Natural killer cell (primary cell): ENCODE results near the gene IGSF3. TPM values are rescaled to one million over a fixed set of nuclear protein-coding genes. Genes with fewer than 3 reads are reported as not detected.
A peak's percentile ranks its signal among the peaks of the same experiment; 100 is the strongest.

Experiments
- ATAC-seq, 3 donors: fragments of 150-1000 bp in 2 of 3; fragments of 200-7000 bp in 1 of 3; cut with Tn5 transposase; 1 replicate in 1 of 3; 2 replicates in 2 of 3; pipeline ENCODE4 v1.10.0; 2021; ENCODE audit warnings: mild to moderate bottlenecking in 2 of 3, moderate library complexity in 2 of 3
- DNase-seq, 2 donors: peaks; one replicate each; pipeline versions ENCODE4 v3.0.0 to v3.0.0-alpha.2; 2013 to 2021; ENCODE audit warnings: mixed read lengths in 1 of 2
- H3K27ac ChIP-seq: one replicate; pipeline ENCODE4 v1.5.1; 2013; ENCODE audit warnings: mild to moderate bottlenecking, low read length
- H3K27me3 ChIP-seq: one replicate; pipeline ENCODE4 v1.6.1; 2013; ENCODE audit warnings: low read length; ENCODE audit not compliant: control insufficient read depth, insufficient read depth
- H3K36me3 ChIP-seq: one replicate; pipeline ENCODE4 v1.6.1; 2013; ENCODE audit warnings: low read length; ENCODE audit not compliant: control insufficient read depth, insufficient read depth
- H3K4me1 ChIP-seq: one replicate; pipeline ENCODE4 v1.6.1; 2013; ENCODE audit warnings: low read length; ENCODE audit not compliant: control insufficient read depth, insufficient read depth
- H3K4me3 ChIP-seq: one replicate; pipeline ENCODE4 v1.5.1; 2013; ENCODE audit warnings: low read length
- H3K9me3 ChIP-seq: one replicate; pipeline ENCODE4 v1.6.1; 2013; ENCODE audit warnings: low read length; ENCODE audit not compliant: control insufficient read depth, insufficient read depth
- H3K27ac Mint-ChIP-seq, 2 donors: one replicate each; pipeline ENCODE4 v1.8.0; 2022; ENCODE audit warnings: mild to moderate bottlenecking in 2 of 2, mixed read lengths in 2 of 2, moderate library complexity in 1 of 2
- H3K27me3 Mint-ChIP-seq, 2 donors: one replicate each; pipeline ENCODE4 v1.8.0; 2022; ENCODE audit warnings: low read depth in 2 of 2, mixed read lengths in 2 of 2
- H3K36me3 Mint-ChIP-seq: one replicate; pipeline ENCODE4 v1.8.0; 2022; ENCODE audit warnings: mixed read lengths
- H3K4me1 Mint-ChIP-seq, 2 donors: one replicate each; pipeline ENCODE4 v1.8.0; 2022; ENCODE audit warnings: mixed read lengths in 2 of 2
- H3K4me3 Mint-ChIP-seq: one replicate; pipeline ENCODE4 v1.8.0; 2022; ENCODE audit warnings: mild to moderate bottlenecking, moderate library complexity, mixed read lengths
- H3K9me3 Mint-ChIP-seq, 2 donors: one replicate each; pipeline ENCODE4 v1.8.0; 2022; ENCODE audit warnings: mixed read lengths in 2 of 2
- CTCF ChIP-seq: fragments of 200-600 bp; IDR thresholded peaks from one replicate; pipeline ENCODE4 v1.8.0; 2022; ENCODE audit warnings: antibody characterized with exemption
- WGBS: methylation state at CpG from one replicate; pipeline ENCODE4 v1.1.7; 2013; ENCODE audit warnings: missing lambda C conversion rate; ENCODE audit not compliant: insufficient coverage; 5-methylcytosine and 5-hydroxymethylcytosine counted together
- intact Hi-C: fragments of 100-400 bp; cut with micrococcal nuclease; formaldehyde crosslinking; loops from one replicate; pipeline ENCODE4 v1.14.2; 2022
- total RNA-seq, 4 donors: library from RNA; stranded (reverse); fragments of 120-200 nt in 1 of 4; gene quantifications; one replicate each; pipeline versions ENCODE4 v1.2.3 to v1.2.4, GENCODE V29; 2013 to 2022

The IGSF3 gene
- total RNA-seq, 3 donors from 2014 or later (not counting 1 experiment from before 2014, with no cell fraction given), result 0.05 to 0.14 TPM; not detected in 1

DNA sequence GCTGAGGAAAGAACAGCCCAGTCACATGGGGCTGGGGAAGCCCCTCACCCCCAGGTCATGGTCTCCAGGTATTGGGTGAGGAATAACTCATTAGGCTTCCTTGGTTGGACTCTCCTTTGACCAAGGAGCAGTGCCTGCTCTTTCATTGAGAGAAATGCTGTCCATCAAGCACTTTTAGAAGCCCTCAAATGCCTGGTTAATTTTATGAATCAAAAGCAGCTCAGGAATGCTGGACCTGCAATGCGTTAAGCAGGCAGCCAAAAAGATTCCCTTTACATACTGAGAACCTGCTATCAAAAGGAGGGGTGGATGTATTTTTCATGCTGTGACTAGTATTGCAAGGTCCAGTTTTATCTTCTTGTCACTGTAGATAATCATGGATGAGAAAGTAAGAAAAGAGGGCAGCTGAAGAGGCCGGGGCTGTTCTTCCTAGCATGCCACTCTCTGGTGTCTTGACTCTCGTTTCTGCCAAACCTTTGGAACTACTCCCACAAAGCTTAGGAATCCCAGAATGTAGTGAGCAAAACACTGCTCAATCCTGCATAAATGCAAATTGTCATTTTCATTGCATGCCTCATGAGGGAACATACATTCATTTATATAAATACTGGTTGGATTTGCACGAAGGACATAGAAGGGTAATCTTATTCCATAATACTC lies 94.6 kb downstream of the IGSF3 start:
- H3K27ac Mint-ChIP-seq, result no peak overlapping the region

GRCh38 chr1:116572099-116572498 lies 95.4 kb downstream of the IGSF3 start:
- ATAC-seq, result no peak
- intact Hi-C loops, result loop anchor here (5.0 kb wide), 4 partner anchors 55 to 555 kb away; no protein-coding TSS in a partner anchor
- peak overlapping the region; percentile 86 for H3K4me3 Mint-ChIP-seq
- H3K9me3 Mint-ChIP-seq, result no peaks in the 10 kb centered on the region
- Histone ChIP-seq H3K4me1 (peaks cover 28% of the 10 kb centered on the region), H3K36me3 (no peaks in the 10 kb centered on the region), H3K4me3 (no peak overlapping the region), H3K27me3 (no peaks in the 10 kb centered on the region), H3K27ac (no peak overlapping the region), H3K9me3 (no peaks in the 10 kb centered on the region)
- peaks cover 44 to 47% of the 10 kb centered on the region in 2 donors for H3K4me1 Mint-ChIP-seq
- DNase-seq, result no peak
- no peak for TF ChIP-seq CTCF
- H3K36me3 Mint-ChIP-seq, result no peaks in the 10 kb centered on the region
- WGBS, result 91% methylated on average over 1 of the region's 2 CpGs
- peak overlapping the region; percentile 82 to 90 for H3K27ac Mint-ChIP-seq
- peaks cover 11 to 26% of the 10 kb centered on the region in 2 donors for H3K27me3 Mint-ChIP-seq

More for the DNA sequence above, 94.6 kb downstream of the IGSF3 start:
- Mint-ChIP-seq H3K9me3 (no peaks in the 10 kb centered on the region), H3K27me3 (peaks cover 18 to 34% of the 10 kb centered on the region in 2 donors), H3K4me1 (peaks cover 39 to 41% of the 10 kb centered on the region in 2 donors), H3K4me3 (no peak overlapping the region), H3K36me3 (no peaks in the 10 kb centered on the region)
- Histone ChIP-seq H3K27ac (no peak overlapping the region), H3K27me3 (no peaks in the 10 kb centered on the region), H3K9me3 (no peaks in the 10 kb centered on the region), H3K36me3 (no peaks in the 10 kb centered on the region), H3K4me1 (peaks cover 24% of the 10 kb centered on the region), H3K4me3 (no peak overlapping the region)
- 93% methylated on average over 3 of the region's 4 CpGs for WGBS
- DNase-seq (no peak), ATAC-seq (no peak)
- TF ChIP-seq CTCF, result no peak
- intact Hi-C loops, result loop anchor here (5.0 kb wide), 4 partner anchors 56 to 554 kb away; no protein-coding TSS in a partner anchor

GRCh38 chr1:116571215-116571919 lies 96.2 kb downstream of the IGSF3 start:
- Mint-ChIP-seq H3K4me3 (peak overlapping the region; percentile 86), H3K9me3 (no peaks in the 10 kb centered on the region), H3K4me1 (peaks cover 50 to 54% of the 10 kb centered on the region in 2 donors), H3K36me3 (no peaks in the 10 kb centered on the region), H3K27ac (peak overlapping the region; percentile 82 to 90), H3K27me3 (peaks cover 9 to 19% of the 10 kb centered on the region in 2 donors)
- H3K36me3 ChIP-seq, result no peaks in the 10 kb centered on the region
- no peaks in the 10 kb centered on the region for H3K9me3 ChIP-seq
- peak overlapping the region; percentile 72 for H3K4me3 ChIP-seq
- ATAC-seq, result no peak
- WGBS, result 14% methylated on average over 24 of the region's 24 CpGs
- peak in 1 of 2 donors; percentile 36 for DNase-seq
- no peaks in the 10 kb centered on the region for H3K27me3 ChIP-seq
- peak overlapping the region; percentile 82 for H3K27ac ChIP-seq
- intact Hi-C loops, result loop anchor here (2.0 to 5.0 kb wide), 5 partner anchors 54 to 556 kb away; partner anchors contain the start of gene TTF2
- peaks cover 28% of the 10 kb centered on the region for H3K4me1 ChIP-seq
- no peak for TF ChIP-seq CTCF
